AG08396 (cell line): ENCODE results near the gene LTBP4.
"Not testable (repeated sequence)": the region's sequence is repeated elsewhere in the genome, so short reads cannot be mapped to it uniquely, and the experiment has no call there.

ENCODE experiments used
- DNase-seq: peaks from one replicate; pipeline ENCODE4 v3.0.0; 2012; ENCODE audit warnings: low spot score, mixed read lengths

Gene LTBP4

GRCh38 chr19:40611900-40612698 is 10.9 kb downstream of the LTBP4 start:
- no peak for DNase-seq

GRCh38 chr19:40612831-40613689 is 11.9 kb downstream of the LTBP4 start:
- no peak for DNase-seq

- DNase-seq: no peak
Measured at GRCh38 chr19:40613690-40614621, 12.8 kb downstream of the LTBP4 start.

- DNase-seq: peak; percentile 90
Measured at GRCh38 chr19:40614622-40615411, 13.6 kb downstream of the LTBP4 start.

- no peak for DNase-seq
Measured at GRCh38 chr19:40616178-40616577, 15.0 kb downstream of the LTBP4 start.

DNA sequence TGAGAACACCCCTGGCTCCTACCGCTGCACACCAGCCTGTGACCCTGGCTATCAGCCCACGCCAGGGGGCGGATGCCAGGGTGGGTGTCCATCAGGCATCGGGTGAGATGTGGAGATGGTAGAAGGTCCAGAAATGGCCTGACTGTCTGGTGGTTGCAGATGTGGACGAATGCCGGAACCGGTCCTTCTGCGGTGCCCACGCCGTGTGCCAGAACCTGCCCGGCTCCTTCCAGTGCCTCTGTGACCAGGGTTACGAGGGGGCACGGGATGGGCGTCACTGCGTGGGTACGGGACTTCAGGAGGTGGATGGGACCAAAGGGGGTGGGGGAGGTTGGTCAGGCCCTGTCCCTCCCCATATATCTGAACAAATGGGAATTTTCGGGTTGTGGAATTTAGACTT is 15.8 kb downstream of the LTBP4 start:
- no peak for DNase-seq

GRCh38 chr19:40617961-40618360 is 16.8 kb downstream of the LTBP4 start:
- no peak for DNase-seq

- DNase-seq: no peak
Measured at GRCh38 chr19:40619333-40620160, 18.4 kb downstream of the LTBP4 start.

DNA sequence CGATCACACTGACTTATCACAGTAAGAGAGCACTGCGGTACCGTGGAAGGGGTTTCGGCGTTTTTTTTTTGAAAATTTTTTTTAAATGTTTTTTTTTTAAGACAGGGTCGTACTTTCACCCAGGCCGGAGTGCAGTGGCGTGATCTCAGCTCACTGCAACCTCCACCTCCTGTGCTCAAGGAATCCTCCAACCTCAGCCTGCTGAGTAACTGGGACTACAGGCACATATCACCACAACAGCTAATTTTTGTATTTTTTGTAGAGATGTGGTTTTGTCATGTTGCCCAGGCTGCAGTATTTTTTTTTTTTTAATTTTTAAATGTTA is 19.0 kb downstream of the LTBP4 start:
- DNase-seq: no peak

DNA sequence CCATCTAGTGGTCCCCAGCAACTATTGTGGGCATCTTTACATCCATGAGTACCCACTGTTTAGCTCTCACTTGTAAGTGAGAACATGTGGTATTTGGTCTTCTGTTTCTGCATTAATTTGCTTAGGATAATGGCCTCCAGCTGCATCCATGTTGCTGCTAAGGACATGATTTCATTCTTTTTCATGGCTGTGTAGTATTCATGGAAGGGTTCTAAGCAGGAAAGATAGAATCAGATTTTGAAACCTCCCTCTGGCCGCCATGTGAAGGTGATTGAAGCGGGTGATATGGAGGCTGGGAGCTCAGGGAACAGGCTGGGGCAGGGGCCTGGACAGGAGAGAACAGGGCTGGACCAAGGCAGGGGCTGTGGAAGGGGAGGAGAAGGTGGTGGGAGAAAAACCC is 20.1 kb downstream of the LTBP4 start:
- no peak for DNase-seq

GRCh38 chr19:40621966-40622772 is 21.0 kb downstream of the LTBP4 start:
- no peak for DNase-seq

- no peak for DNase-seq
Measured at GRCh38 chr19:40622773-40623075, 21.6 kb downstream of the LTBP4 start.

- DNase-seq: no peak
Measured at GRCh38 chr19:40623403-40624251, 22.5 kb downstream of the LTBP4 start.

- DNase-seq: not testable (repeated sequence)
Measured at GRCh38 chr19:40624369-40625153, 23.4 kb downstream of the LTBP4 start.

DNA sequence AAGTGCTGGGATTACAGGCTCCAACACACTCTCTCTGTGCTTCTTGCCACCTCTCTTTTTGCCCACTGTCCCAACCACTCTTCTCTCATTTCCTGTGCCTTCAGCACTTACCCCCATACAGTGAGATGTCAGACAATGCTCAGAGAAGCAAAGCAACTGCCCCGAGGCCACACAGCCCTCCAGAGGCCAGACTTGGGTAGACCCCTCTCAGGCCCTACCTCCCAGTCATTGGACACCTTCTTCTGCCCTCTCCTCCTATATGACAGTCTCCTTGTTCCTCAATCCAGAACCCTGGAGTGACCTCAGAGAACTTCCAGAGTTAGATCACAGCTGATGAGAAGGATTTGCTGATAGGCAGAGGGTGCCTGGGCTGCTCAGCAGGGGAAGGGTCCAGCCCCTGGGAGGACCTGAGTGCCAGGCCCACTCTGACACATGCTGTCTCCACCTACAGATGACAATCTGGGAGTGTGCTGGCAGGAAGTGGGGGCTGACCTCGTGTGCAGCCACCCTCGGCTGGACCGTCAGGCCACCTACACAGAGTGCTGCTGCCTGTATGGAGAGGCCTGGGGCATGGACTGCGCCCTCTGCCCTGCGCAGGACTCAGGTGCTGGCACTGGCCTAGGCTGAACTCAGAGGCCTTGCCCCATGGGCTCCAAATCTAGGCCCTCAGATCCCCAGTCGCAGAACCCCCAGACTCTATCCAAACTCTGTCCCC is 24.4 kb downstream of the LTBP4 start:
- no peak for DNase-seq

DNA sequence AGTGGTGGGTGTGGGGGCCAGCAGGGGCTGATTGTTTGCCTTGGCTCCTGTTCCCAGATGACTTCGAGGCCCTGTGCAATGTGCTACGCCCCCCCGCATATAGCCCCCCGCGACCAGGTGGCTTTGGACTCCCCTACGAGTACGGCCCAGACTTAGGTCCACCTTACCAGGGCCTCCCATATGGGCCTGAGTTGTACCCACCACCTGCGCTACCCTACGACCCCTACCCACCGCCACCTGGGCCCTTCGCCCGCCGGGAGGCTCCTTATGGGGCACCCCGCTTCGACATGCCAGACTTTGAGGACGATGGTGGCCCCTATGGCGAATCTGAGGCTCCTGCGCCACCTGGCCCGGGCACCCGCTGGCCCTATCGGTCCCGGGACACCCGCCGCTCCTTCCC is 25.7 kb downstream of the LTBP4 start:
- no peak for DNase-seq

DNA sequence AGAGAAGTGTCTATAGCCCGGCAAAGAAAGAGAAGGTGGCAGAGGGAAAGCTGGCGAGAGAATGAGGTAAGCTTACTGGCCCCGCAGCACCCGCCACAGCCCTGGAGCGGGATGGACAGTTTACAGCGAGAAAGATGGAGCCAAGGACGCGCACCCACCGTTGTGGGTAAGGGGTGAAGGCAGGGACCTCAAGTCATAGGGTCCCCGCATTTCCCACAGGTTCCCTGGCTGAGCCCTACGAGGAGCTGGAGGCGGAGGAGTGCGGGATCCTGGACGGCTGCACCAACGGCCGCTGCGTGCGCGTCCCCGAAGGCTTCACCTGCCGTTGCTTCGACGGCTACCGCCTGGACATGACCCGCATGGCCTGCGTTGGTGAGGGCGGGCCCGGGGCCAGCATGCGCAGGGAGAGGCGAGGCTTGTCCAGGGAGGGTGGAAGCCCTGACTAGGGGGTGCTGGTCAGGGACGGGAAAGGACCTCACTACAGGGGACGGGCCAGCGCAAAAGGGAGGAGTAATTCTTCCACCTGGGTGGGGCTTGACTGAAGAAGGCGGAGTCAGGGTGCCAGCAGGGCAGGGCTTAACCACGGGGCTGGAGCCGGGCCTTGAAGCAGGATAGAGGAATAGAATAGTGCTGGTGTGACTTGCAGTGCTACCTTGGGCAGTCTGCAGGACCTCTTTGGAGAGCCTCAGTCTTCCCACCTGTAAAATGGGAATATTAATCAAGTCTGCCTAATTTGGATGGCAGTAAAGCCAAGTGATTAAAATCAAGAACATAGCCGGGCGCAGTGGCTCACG is 26.5 kb downstream of the LTBP4 start:
- no peak for DNase-seq
